GOT3 (cell line): Measurements from ENCODE around the gene SIDT2.
A peak's percentile ranks its signal among the peaks of the same experiment; 100 is the strongest.
"Not testable (repeated sequence)": the region's sequence is repeated elsewhere in the genome, so short reads cannot be mapped to it uniquely, and the experiment has no call there.

Experiments
- DNase-seq: peaks from one replicate; lab custom pipeline; 2025; ENCODE audit warnings: mixed read lengths; lab: John Stamatoyannopoulos, UW

Gene SIDT2

GRCh38 chr11:117178210-117179034 is at the start of gene SIDT2:
Gene SIDT2 (plus strand): TSS chr11:117178743. CDS start chr11:117179264, 521 bp downstream.
- DNase-seq = no peak

GRCh38 chr11:117130396-117130795 is 48.1 kb upstream of the SIDT2 start:
- DNase-seq = not testable (repeated sequence)

- no peak for DNase-seq
These were observed 47.7 kb upstream of the SIDT2 start for GRCh38 chr11:117130879-117131278.

GRCh38 chr11:117134431-117134830 is 44.1 kb upstream of the SIDT2 start:
- no peak for DNase-seq

GRCh38 chr11:117134979-117135378 is 43.6 kb upstream of the SIDT2 start:
- not testable (repeated sequence) for DNase-seq

- DNase-seq = not testable (repeated sequence)
These were observed 41.1 kb upstream of the SIDT2 start for GRCh38 chr11:117137223-117138086.

GRCh38 chr11:117143390-117143789 is 35.2 kb upstream of the SIDT2 start:
- no peak for DNase-seq

- peak; percentile 78 for DNase-seq
These were observed 34.6 kb upstream of the SIDT2 start, which contains the start of gene PAFAH1B2 for GRCh38 chr11:117143871-117144476. Gene PAFAH1B2 (plus strand): TSS chr11:117144287. CDS start chr11:117152448, 8,161 bp downstream.

GRCh38 chr11:117144477-117145392 is 33.8 kb upstream of the SIDT2 start:
- DNase-seq = no peak

- no peak for DNase-seq
These were observed 33.2 kb upstream of the SIDT2 start for GRCh38 chr11:117145393-117145761.

GRCh38 chr11:117146521-117146920 is 32.0 kb upstream of the SIDT2 start:
- DNase-seq = no peak

GRCh38 chr11:117152066-117152465 is 26.5 kb upstream of the SIDT2 start:
- no peak for DNase-seq

GRCh38 chr11:117154468-117154867 is 24.1 kb upstream of the SIDT2 start:
- no peak for DNase-seq

- no peak for DNase-seq
These were observed 21.0 kb upstream of the SIDT2 start for GRCh38 chr11:117157507-117157906.

- no peak for DNase-seq
These were observed 18.7 kb upstream of the SIDT2 start for GRCh38 chr11:117159892-117160291.

- DNase-seq = no peak
These were observed 17.7 kb upstream of the SIDT2 start for GRCh38 chr11:117160826-117161225.

- DNase-seq = no peak
These were observed 12.1 kb upstream of the SIDT2 start for GRCh38 chr11:117166491-117166890.

- no peak for DNase-seq
These were observed 8.8 kb upstream of the SIDT2 start for GRCh38 chr11:117169736-117170135.

- no peak for DNase-seq
These were observed 8.3 kb upstream of the SIDT2 start for GRCh38 chr11:117170210-117170609.

- no peak for DNase-seq
These were observed 7.5 kb upstream of the SIDT2 start for GRCh38 chr11:117171007-117171403.

- DNase-seq = no peak
These were observed 7.0 kb upstream of the SIDT2 start for GRCh38 chr11:117171404-117172061.
